ENCODE results near the gene SIGLEC11. TPM values are rescaled to one million over a fixed set of nuclear protein-coding genes. Genes with fewer than 3 reads are reported as not detected.

SIGLEC11 gene
- total RNA-seq, 1 experiment from 2014 or later = not detected

- H3K27ac ChIP-seq (ENCODE audit: low read length) = no peak overlapping the region
- DNase-seq = no peak
- ChIA-PET POLR2A (ENCODE audit: unreplicated experiment) (no interaction called here), CTCF (no interaction called here)
- H3K9ac ChIP-seq (ENCODE audit: low read length) = no peak overlapping the region
- H2AFZ ChIP-seq (ENCODE audit: low read length) = no peak overlapping the region
- H3K79me2 ChIP-seq (ENCODE audit: low read length) = peaks cover 44% of the 10 kb centered on the region
- no peak for ATAC-seq
- H3K9me2 ChIP-seq (replicated peaks; ENCODE audit: low read length) = no peaks in the 10 kb centered on the region
- peaks cover 71% of the 10 kb centered on the region for H3K36me3 ChIP-seq (ENCODE audit: low read depth, low read length)
- H3F3A ChIP-seq (ENCODE audit: low read length, unreplicated experiment) = no peaks in the 10 kb centered on the region
- TF ChIP-seq EZH2phosphoT487 (IDR thresholded peaks at IDR 0.05; ENCODE audit: borderline replicate concordance, low read length) (no peak), EZH2 (IDR thresholded peaks at IDR 0.05; ENCODE audit: low read length, unreplicated experiment) (no peak), CTCF (conservative IDR thresholded peaks at IDR 0.05; ENCODE audit: low read depth, low read length) (no peak)
- no peaks in the 10 kb centered on the region for H3K4me1 ChIP-seq (ENCODE audit: insufficient read depth, low read length)
- no peak overlapping the region for H3K4me2 ChIP-seq (ENCODE audit: low read length)
- peaks cover 22% of the 10 kb centered on the region for H4K20me1 ChIP-seq (ENCODE audit: low read length)
- H3K9me3 ChIP-seq (ENCODE audit: low read length) = no peaks in the 10 kb centered on the region
- H3K4me3 ChIP-seq (ENCODE audit: low read length) = no peak overlapping the region
- H3K27me3 ChIP-seq (ENCODE audit: low read length) = no peaks in the 10 kb centered on the region
- intact Hi-C loops (cut with micrococcal nuclease) = no loop called here
- no TSS peak for BruUV-seq (replicated peaks)
Measured at GRCh38 chr19:49913720-49914119, 47.3 kb downstream of the SIGLEC11 start.

GRCh38 chr19:49912965-49913685, 47.8 kb downstream of the SIGLEC11 start:
- Histone ChIP-seq H3K4me2 (ENCODE audit: low read length) (no peak overlapping the region), H3K79me2 (ENCODE audit: low read length) (peaks cover 39% of the 10 kb centered on the region), H4K20me1 (ENCODE audit: low read length) (peaks cover 21% of the 10 kb centered on the region), H3K27ac (ENCODE audit: low read length) (no peak overlapping the region), H3K9me3 (ENCODE audit: low read length) (no peaks in the 10 kb centered on the region), H3K36me3 (ENCODE audit: low read depth, low read length) (peaks cover 73% of the 10 kb centered on the region), H3K9me2 (replicated peaks; ENCODE audit: low read length) (no peaks in the 10 kb centered on the region), H2AFZ (ENCODE audit: low read length) (no peak overlapping the region), H3K9ac (ENCODE audit: low read length) (no peak overlapping the region), H3K27me3 (ENCODE audit: low read length) (no peaks in the 10 kb centered on the region), H3F3A (ENCODE audit: low read length, unreplicated experiment) (no peaks in the 10 kb centered on the region), H3K4me3 (ENCODE audit: low read length) (no peak overlapping the region), H3K4me1 (ENCODE audit: insufficient read depth, low read length) (no peaks in the 10 kb centered on the region)
- TF ChIP-seq EZH2 (IDR thresholded peaks at IDR 0.05; ENCODE audit: low read length, unreplicated experiment) (no peak), CTCF (conservative IDR thresholded peaks at IDR 0.05; ENCODE audit: low read depth, low read length) (no peak)
- intact Hi-C loops (cut with micrococcal nuclease) = no loop called here
- CTCF ChIA-PET = no interaction called here
- DNase-seq (no peak), ATAC-seq (no peak)
- BruUV-seq (replicated peaks) = no TSS peak
- POLR2A ChIA-PET (ENCODE audit: unreplicated experiment) = no interaction called here

- no peaks in the 10 kb centered on the region for H3K4me1 ChIP-seq (ENCODE audit: insufficient read depth, low read length)
- no peak overlapping the region for H2AFZ ChIP-seq (ENCODE audit: low read length)
- peaks cover 72% of the 10 kb centered on the region for H3K36me3 ChIP-seq (ENCODE audit: low read depth, low read length)
- no peak overlapping the region for H3K4me3 ChIP-seq (ENCODE audit: low read length)
- ATAC-seq = no peak
- no peaks in the 10 kb centered on the region for H3F3A ChIP-seq (ENCODE audit: low read length, unreplicated experiment)
- CTCF ChIA-PET = interaction anchor here (0.6 kb wide), 1 partner anchor 239 kb away, joined by 6 read pairs; no protein-coding TSS in a partner anchor
- POLR2A ChIA-PET (ENCODE audit: unreplicated experiment) = no interaction called here
- H3K9me3 ChIP-seq (ENCODE audit: low read length) = no peaks in the 10 kb centered on the region
- H3K27me3 ChIP-seq (ENCODE audit: low read length) = no peaks in the 10 kb centered on the region
- H3K79me2 ChIP-seq (ENCODE audit: low read length) = peaks cover 24% of the 10 kb centered on the region
- H3K9me2 ChIP-seq (replicated peaks; ENCODE audit: low read length) = no peaks in the 10 kb centered on the region
- intact Hi-C loops (cut with micrococcal nuclease) = no loop called here
- H3K9ac ChIP-seq (ENCODE audit: low read length) = no peak overlapping the region
- H3K27ac ChIP-seq (ENCODE audit: low read length) = no peak overlapping the region
- H3K4me2 ChIP-seq (ENCODE audit: low read length) = no peak overlapping the region
- TF ChIP-seq CTCF (conservative IDR thresholded peaks at IDR 0.05; ENCODE audit: low read depth, low read length) (no peak), EZH2phosphoT487 (IDR thresholded peaks at IDR 0.05; ENCODE audit: borderline replicate concordance, low read length) (no peak), EZH2 (IDR thresholded peaks at IDR 0.05; ENCODE audit: low read length, unreplicated experiment) (no peak)
- H4K20me1 ChIP-seq (ENCODE audit: low read length) = peaks cover 25% of the 10 kb centered on the region
- no peak for DNase-seq
- BruUV-seq (replicated peaks) = no TSS peak
Measured at GRCh38 chr19:49911381-49912145, 49.4 kb downstream of the SIGLEC11 start.

All from PC-3 (cell line).